Measurements from ENCODE around the gene GLT8D2. TPM values are rescaled to one million over a fixed set of nuclear protein-coding genes. Genes with fewer than 3 reads are reported as not detected.

GLT8D2 gene
- total and polyA plus RNA-seq, 2 of the 13 experiments (the other 11 are each of a cell fraction or from before 2014, with no cell fraction given) = not detected

- TF ChIP-seq HNRNPK (IDR thresholded peaks at IDR 0.05; ENCODE audit: low read depth, low read length, poor library complexity, severe bottlenecking) (no peak), TCF7 (IDR thresholded peaks at IDR 0.05; ENCODE audit: low read depth) (no peak), WIZ (CRISPR knock-in tag; IDR thresholded peaks at IDR 0.05) (0 out of 2 replicates have a peak, but pooled peaks have one; percentile 22), ZNF674 (CRISPR knock-in tag; IDR thresholded peaks at IDR 0.05; ENCODE audit: low read depth) (no peak), BRF2 (CRISPR knock-in tag; IDR thresholded peaks at IDR 0.05) (no peak), ERF (CRISPR knock-in tag; IDR thresholded peaks at IDR 0.05) (no peak; the same call in 1 of the 2 replicates), HNRNPL (IDR thresholded peaks at IDR 0.05; ENCODE audit: low read depth, low read length) (0 out of 2 replicates have a peak, but pooled peaks have one; percentile 62), ZNF501 (CRISPR knock-in tag; IDR thresholded peaks at IDR 0.05) (0 out of 2 replicates have a peak, but pooled peaks have one; percentile 36), ZNF609 (CRISPR knock-in tag; IDR thresholded peaks at IDR 0.05; ENCODE audit: borderline replicate concordance) (no peak), KLF15 (CRISPR knock-in tag; IDR thresholded peaks at IDR 0.05; ENCODE audit: borderline replicate concordance) (no peak; the same call in 1 of the 2 replicates), THAP7 (CRISPR knock-in tag; IDR thresholded peaks at IDR 0.05) (peak; percentile 53; the same call in 1 of the 2 replicates), ZBTB20 (CRISPR knock-in tag; IDR thresholded peaks at IDR 0.05; ENCODE audit: borderline replicate concordance, low read depth) (no peak), ZBTB42 (CRISPR knock-in tag; IDR thresholded peaks at IDR 0.05) (no peak), CBX1 (IDR thresholded peaks at IDR 0.05; ENCODE audit: low read depth) (no peak), ZNF441 (CRISPR knock-in tag; IDR thresholded peaks at IDR 0.05; ENCODE audit: borderline replicate concordance) (0 out of 2 replicates have a peak, but pooled peaks have one; percentile 52), ZBTB8A (CRISPR knock-in tag; IDR thresholded peaks at IDR 0.05; ENCODE audit: borderline replicate concordance, low read depth) (0 out of 2 replicates have a peak, but pooled peaks have one; percentile 25), ZNF569 (CRISPR knock-in tag; IDR thresholded peaks at IDR 0.05; ENCODE audit: borderline replicate concordance) (no peak), AGO2 (optimal IDR thresholded peaks at IDR 0.05; ENCODE audit: low read depth, low read length) (peak; percentile 66), RNF2 (conservative IDR thresholded peaks at IDR 0.05; ENCODE audit: low read depth) (no peak), TERF1 (CRISPR knock-in tag; IDR thresholded peaks at IDR 0.05) (no peak), RELA (CRISPR knock-in tag; IDR thresholded peaks at IDR 0.05) (no peak; the same call in 1 of the 2 replicates)
Measured at GRCh38 chr12:103956509-103957027, 93.4 kb downstream of the GLT8D2 start (continued).
